Stimulated activated CD4-positive, alpha-beta T cell treated with anti-CD3 and anti-CD28 coated beads, Interleukin-4, amount 100 ng/mL, for 1 hour (primary cell): ENCODE data around the gene MED9.

Source experiments
- DNase-seq: peaks from one replicate; pipeline ENCODE4 v3.0.0-alpha.2; 2020

Gene MED9

DNA sequence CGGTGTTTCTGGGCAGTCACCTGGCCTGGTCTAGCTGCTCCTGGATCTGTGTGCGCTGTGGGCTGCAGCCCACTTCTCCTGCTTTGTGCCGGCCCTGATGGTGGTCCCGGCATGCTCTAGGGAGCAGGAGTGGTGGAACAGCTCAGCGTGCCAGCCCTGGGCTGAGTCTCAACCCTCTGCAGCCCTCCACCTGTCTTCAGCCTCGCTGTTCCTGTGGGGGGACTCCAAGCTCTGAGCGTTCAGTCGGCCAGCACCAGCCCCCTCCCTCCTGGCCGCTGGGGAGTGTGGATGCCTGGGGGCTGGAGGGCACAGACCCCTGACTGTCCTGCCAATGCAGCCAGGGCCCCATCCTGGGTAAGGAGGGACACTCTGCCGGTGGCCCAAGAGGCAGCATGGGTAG lies 43.1 kb downstream of the MED9 start:
- DNase-seq = no peak

DNA sequence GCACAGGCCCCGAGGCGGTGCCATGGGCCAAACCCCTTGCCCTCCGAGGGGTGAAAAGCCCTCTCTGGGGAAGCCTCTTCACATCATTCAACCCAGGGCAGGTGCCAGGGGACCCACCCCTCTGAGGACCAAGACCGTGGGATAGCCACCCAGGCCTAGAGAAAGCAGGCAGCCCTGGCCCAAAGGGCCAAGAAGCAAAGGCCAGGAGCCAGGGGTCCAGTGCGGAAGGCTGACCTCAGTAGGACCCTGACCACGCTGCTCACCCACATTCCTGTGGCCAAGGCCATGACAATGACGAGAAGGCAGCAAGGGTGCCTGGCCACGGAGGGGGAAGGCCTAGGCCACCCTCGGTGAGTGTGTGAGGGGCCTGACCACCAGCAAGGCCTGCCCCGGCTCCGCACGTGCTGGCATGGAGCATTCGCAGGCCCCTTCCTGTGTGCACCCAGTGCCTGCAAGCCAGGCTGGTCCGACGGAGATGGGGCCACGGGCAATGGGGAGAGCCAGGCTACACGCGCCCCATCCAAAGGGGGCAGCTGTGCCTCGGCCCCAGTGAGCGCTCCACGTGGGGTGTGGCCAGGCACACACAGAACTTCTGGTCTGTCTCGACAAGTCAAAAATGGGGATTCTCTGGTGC lies 43.9 kb downstream of the MED9 start:
- no peak for DNase-seq

DNA sequence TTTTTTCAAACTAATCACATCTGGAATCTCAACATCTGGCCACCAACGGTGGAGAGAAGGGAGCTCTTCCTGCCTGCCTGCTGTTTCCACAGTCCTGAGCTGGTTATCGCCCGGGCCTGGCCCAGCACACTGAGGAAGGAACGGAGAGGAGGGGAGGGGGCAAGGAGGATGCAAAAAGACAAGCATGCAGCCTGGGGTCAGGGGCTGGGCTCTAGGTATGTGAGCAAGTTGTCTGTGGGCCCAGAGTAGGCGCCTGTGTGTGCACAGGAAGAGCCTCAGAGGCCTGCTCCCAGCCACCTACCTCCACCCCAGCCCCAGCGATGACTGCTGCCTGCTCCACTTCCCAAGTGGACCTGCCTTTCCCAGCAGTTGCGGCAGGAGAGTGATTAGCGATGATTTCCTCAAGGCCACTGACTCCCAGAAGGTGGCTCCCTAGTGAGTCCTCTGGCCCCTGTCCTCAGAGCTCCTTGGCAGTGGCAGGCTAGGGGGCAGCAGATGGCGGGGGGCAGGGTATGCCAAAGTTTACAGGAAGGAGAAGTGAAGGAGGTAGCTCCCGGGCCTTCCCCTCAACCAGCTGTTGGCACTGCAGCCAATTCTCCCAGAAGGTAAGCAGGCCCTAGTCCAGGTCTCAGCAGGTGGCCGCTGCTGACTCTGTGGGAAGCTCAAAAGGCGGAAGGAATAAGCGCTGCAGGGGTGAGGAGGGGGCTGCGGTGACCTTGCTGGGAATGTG lies 46.4 kb downstream of the MED9 start:
- DNase-seq = no peak

DNA sequence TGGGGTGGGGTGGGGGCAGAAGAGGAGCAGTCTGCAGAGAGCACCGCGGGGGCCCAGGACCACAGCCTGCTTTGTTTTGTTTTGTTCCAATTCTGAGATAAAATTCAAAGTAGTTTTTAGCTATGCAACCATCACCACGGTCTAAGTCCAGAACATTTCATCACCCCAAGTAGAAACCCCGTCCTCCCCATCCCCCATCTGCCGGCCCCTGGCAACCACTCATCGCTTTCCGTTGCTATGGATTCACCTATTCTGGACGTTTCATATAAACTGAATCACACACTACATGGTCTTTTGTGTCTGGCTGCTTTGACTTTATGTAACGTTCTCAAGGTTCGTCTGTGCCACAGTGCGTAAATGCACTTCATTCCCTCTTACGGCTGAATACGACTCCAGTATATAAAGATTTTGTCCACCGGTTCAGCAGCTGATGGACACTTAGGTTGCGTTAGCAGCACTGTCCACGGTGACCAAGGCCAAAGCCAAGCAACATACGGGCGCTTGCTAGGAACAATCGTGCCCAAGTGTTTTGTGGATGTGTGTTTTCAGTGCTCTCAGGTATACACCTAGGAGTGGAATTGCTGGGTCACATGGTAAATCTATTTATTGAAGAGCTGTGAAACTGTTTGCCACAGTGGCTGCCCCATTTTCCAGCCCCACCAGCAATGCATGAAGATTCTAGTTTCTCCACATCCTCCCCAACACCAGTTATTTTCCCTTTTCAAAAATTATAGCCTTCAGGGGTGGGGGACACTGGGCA lies 47.1 kb downstream of the MED9 start:
- DNase-seq = no peak

DNA sequence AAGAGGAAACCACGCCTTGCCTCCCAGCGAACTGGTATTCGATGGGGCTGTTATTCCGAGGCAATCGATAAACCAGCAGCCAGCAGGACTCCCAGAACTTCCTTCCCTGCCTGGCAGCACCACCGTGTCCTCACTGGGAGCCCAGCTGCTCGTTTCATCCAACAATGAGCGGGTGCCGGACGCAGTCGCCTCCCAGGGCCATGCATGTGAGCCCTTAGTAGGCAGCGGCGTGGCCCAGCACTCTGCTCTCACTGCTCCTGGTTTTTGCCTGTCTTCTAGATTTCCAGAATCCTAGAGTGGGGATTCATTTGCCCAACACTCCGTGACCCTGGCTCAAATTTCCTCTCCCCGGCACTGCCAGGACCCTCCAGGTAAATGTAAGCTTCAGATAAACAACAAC lies 48.5 kb downstream of the MED9 start:
- DNase-seq = no peak

DNA sequence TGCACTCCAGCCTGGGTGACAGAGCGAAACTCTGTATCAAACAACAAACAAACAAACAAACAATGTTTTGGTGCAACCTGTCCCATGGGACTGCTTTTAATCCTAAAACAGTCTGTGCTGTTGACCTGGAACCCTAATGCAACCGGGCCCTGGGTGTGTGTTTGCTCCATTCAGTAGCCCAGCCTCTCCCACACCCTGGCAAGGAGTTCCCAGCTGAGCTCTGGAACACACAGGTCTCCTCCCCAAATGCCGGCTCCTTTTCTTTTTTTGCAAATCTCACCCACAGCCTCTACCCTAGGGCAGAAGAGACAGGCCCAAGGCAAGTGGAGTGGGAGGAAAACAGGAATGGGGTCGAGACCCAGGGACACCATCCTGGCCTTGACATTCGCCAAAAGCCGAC lies 49.2 kb downstream of the MED9 start:
- DNase-seq = no peak

DNA sequence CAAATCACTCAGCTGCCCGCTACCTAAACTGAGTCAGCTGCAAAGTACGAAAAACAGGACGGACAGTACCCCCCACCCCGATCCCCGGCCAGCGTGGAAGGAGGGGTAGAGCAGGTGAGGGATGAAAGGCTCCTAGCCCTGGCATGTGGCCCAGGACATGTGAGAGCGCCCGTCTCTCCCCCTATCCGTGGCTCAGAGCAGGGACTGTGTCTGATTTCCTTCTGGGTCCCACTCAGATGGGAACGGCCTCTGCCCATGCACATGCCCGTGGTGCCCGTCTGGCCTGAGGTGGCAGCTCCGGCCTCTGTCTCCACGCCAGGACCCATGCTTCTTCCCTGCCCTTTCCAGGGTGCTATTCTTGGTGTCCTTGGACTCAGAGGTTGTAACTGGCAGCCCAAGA lies 49.6 kb downstream of the MED9 start:
- no peak for DNase-seq

DNA sequence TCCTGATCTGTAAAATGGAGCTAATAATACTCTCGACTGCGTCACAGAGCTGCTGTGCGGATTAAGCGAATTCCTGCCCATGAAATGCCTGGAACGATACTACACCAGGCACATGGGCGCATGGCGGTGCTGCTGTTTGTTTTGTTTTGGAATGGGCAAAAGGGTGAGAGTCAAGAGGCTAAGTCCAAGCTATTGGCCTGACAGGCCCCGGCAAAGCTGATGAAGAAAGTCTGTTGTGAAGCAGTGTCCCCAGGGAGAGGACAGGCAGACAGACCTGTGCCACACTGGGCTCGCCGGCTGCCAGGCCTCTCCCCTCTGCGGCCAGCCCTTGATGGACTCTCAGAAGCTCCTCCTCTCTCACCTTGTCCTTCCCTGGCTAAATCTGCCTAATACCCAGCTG lies 50.7 kb downstream of the MED9 start:
- DNase-seq = no peak

DNA sequence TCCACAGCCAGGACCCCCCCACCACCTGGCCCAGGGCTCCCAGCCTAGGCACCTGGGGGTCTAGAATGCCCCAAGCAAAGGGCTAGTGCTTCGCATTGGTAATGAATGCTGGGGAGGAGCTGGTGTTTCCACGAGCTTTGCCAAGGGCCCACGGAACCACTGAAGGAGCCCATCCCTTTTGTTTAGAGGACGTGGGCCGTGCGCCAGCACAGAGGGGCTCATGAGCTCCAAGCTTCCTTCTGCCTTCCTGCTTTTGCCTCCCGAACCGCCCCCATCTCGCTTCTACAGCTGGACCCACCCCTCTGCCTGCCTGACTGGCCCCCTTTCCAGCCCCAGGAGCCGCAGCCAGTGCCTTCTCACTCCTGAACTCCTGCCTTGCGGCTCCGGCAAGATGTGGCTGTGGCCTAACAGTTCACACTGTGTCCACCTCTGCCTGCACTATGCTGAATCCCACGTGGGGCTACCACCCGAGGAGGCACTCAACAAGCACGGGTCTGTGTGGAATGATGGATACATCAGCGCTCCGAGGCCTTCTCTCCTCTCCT lies 51.2 kb downstream of the MED9 start:
- no peak for DNase-seq

DNA sequence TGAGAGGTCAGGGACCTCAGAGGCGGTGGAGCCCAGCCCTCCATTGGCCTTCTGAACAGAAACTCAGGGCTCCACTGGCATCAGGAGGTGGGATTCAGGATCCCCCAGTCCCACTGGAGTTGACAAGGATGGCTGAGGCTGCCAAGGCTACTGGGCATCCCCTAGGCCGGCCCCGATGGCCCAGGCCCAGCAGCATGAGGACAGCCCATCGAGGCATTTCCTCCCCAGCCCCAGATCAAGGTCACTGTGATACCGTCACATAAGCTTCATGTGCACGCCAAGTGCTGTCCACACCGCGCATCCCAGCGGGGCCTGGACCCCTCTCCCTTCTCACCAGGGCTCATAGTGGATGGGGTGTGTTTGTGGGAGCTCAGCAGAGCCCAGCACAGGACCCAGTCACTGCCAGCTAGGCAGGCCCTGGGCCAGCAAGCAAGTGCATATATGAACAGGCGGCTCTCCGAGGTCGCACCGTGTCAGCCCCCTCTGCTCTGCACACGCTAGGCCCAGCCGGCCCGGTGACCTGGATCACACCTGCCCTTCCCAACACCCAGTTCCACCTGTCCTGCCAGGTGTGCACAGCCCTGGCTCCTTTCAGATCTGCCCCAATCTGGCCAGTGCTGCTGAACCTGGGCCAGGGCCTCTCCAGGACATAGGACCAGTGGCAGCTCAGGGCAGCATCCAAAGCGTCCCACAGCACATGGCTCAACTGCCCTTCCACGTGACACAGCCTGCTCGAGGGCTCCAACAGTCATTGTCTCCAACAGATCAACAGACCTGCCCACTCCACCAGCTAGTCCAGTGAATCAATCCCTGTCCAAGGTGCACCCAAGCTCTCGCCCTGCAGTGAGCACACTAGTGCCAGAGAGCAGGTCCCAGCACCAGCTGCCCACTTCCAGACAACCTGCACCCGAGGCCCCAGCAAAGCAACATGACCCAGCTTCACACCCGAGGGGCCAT lies 52.2 kb downstream of the MED9 start:
- no peak for DNase-seq

DNA sequence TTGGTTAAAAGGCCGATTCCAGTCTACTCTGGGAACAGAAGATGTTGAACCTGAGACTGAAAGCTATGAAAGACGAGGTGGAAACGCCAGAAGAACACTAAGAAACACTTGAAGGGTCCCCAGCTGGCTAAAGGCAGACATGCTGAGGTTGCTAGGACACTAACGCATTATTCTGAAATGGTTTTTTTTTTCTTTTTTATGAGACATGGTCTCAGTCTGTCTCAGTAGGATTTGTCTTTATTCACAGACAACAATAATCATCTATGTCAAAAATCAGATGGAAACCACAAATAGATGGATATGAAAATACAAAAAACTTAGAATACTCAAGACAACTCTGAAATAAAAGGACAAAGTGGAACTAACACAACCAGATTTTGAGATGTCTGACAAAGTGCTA lies 54.4 kb downstream of the MED9 start:
- no peak for DNase-seq

DNA sequence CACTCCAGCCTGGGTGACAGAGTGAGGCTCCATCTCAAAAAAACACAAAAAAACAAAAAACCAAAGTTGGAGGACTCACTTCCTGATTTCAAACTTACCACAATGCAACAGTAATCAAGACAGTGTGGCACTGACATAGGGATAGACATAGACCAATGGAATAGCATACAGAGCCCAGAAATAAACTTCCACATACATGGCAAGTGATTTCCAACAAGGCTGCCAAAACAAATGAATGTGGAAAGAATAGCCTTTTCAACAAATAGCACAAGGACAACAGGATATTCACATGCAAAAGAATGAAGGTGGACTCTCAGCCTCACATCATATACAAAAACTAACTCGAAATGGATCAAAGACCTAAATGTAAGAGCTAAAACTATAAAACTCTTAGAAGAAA lies 56.2 kb downstream of the MED9 start:
- DNase-seq = no peak

DNA sequence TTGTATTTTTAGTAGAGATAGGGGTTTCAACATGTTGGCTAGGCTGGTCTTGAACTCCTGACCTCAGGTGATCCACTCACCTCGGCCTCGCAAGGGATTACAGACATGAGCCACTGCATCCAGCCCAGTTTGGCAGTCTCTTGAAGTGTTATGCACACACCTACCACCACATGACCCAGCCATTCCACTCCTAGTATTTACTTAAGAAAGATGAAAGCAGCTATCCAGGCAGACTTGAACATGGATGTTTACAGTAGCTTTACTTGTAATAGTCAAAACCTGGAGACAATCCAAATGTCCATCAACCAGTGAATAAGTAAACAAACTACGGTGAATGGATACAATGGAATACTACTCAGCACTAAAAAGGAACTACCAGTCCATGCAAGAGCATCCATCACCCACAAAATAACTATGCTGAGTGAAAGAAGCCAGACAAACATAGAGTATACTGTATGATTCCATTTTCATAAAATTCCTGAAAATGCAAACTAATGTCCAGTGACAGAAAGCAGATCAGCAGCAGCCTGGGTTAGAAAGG lies 57.2 kb downstream of the MED9 start:
- DNase-seq = no peak

DNA sequence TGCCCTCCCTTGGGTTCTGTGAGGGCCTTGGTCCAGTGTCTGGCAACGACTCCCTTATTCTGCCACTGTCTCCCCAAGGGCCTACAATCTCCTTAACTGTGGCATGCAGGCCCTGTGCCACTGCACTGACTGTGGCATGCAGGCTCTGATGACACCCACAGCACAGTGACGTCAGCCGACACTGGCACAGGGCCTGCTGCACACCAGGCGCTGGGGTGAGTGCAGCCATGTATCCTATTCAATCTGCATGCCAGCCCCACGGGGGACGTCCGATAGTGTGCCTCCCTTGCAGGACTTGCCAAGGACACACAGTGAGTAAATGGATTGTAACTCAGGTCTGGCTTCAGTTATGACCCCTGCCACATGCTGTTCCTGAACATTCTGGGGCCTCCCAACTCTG lies 59.2 kb downstream of the MED9 start:
- DNase-seq = no peak

DNA sequence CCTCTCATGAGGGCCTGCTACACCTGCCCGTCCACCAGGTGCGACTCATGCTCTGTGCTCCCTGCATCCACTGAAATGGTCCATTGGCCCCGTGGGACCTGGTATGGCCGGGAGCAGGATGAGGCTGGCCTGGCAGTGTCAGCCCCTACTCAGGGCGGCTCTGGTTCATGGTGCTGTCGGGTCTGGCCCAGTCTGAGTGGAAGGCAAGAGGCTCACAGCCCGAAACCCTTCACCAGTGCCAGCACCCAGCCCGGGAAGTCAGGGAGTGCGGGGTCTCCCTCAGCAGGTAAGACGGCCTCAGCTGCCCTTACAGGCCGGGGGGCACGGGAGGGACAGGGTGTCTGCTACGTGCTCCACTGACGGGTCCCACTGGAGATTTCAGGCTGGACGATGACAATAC lies 59.9 kb downstream of the MED9 start:
- no peak for DNase-seq

DNA sequence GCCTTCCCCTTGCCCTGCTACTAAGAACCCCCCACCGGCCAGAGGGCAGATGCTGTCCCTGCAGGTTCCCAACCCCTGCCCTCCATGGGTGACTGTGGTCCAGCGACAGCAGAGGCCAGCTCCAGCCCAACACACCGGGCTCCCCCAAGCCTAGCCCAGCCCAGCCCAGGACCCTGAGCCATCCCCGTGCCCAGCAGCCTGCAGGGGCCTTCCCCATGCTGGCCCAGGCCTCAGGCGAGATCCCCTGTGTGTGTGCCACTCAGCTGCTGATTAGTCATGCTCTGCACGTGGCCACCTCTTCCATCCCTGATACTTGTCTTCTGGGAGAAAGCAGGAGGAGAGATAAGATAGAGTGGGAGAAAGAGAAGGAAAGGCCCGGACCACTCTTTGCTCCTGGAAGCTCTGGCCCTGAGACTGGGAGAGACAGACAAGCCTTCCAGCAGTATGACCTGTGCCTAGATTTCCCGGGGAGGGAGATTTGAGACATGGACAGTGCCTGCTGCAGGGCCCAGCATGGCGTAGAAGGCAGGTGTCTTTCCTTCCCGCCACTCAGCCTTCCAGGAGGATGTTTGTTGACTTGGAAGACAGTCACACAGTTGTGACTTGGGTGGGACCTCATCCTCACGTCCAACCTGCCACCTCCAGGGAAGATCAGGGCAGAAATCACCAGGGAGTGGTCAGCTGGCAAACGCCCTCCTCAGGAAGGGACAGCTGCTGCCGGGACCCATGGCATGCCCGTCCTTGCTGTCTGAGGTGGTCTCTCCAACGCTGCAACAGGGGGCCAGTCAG lies 60.7 kb downstream of the MED9 start:
- no peak for DNase-seq

DNA sequence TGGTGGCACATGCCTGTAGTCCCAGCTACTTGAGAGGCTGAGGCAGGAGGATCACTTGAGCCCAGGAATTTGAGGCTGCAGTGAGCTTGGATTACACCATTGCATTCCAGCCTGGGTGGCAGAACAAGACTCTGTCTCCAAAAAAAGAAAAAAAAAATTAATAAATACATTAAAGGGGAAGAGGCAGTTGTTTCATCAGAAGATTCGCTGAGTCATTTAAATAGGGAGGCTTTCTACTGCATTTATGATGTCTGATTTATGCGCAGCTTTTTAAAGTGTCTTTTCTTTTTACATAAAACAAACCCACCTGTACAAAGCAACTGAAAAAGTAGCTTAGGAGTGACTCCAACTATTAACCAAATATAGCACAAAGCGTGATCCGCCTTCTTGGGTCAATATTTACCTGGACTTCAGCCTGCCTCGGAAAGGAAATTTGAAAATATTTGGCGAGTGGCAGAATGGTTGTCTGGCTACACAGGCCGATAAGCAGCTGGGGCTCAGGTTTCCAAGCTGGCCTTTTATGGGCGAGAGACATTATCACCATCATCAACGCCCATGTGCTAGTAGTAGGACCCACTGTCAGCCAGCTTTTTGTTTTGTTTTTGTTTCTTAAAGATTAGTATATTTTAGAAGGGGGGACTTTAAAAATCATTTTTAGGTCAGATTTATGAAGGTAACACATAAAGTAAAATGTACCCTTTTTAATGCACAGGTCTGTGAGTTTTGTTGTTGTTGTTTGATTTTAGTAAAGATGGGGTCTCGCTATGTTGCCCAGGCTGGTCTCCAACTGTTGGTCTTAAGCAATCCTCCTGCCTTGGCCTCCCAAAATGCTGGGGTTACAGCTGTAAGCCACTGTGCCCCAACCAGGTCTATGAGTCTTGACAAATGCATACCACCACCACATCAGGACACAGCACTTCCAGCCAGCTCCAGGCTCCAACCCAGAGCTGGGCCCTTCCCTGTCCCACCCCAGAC lies 61.9 kb downstream of the MED9 start:
- no peak for DNase-seq

DNA sequence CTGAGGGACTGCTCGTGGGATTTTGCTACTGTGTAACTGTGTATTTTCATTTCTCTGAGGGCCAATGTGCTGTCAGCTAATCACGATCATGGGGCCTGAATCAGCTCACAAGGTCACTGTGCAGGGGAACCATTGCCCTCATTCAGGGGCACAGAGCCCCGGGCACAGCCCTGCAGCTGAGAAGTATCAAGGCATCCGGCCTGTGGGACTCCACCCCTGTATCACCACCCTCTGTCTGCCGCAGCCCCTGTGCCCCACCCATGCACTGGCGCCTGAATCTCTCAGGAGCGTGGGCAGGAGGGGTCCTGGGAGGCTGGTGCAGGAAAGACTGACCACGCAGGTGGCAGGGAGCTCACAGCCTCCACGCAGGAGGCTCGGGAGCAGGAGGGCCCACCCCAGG lies 62.8 kb downstream of the MED9 start:
- DNase-seq = no peak

DNA sequence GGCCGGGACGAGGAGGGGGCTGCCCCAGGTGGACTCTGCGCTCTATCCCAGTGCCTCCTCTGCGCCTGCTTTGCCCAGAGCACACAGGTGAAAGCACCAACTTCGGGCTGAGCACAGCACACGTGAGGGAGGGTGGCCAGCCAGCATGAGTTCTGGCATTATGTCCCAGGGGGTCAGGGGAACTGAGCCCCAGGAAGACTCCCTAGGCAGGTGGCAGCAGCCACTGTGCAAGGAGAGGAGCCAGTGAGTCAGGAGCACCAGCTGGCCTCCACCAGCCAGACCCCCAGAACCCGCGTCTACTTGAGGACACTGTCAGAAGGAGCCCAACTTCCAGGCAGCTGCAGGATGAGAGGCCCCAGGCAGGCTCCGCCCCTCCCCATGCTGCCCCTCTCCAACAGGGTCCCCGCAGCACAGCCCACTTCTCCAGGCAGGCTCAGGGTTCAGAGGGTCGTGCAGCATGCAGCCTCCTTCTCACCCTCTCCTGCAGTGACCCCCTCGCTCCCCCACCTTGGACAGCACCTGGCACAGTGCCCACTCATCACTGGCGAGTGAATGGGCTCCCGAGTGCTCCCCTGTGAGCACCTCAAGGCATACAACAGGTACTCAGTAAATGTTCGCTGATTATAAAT lies 63.6 kb downstream of the MED9 start:
- DNase-seq = no peak
